GM11168 (cell line): ENCODE results near the gene ONECUT3.

Experiments used
- in situ Hi-C: fragments of 300-500 bp; cut with MboI; formaldehyde crosslinking; loops from one replicate; pipeline ENCODE4 v1.12.0; 2022; ENCODE audit warnings: low sequenced_read_pairs; ENCODE audit not compliant: unreplicated experiment

ONECUT3 gene

GRCh38 chr19:1736927-1737326, 16.4 kb upstream of the ONECUT3 start:
- in situ Hi-C loops, result no loop called here

GRCh38 chr19:1739960-1740629, 13.2 kb upstream of the ONECUT3 start:
- in situ Hi-C loops, result no loop called here

- in situ Hi-C loops, result no loop called here
Measured at GRCh38 chr19:1742989-1743696, 10.2 kb upstream of the ONECUT3 start.

GRCh38 chr19:1744133-1744665, 9.1 kb upstream of the ONECUT3 start:
- in situ Hi-C loops, result no loop called here

GRCh38 chr19:1744822-1745563, 8.3 kb upstream of the ONECUT3 start:
- in situ Hi-C loops, result no loop called here

- in situ Hi-C loops, result no loop called here
Measured at GRCh38 chr19:1745589-1746031, 7.7 kb upstream of the ONECUT3 start.

GRCh38 chr19:1746401-1747284, 6.7 kb upstream of the ONECUT3 start:
- in situ Hi-C loops, result no loop called here

GRCh38 chr19:1747285-1748114, 5.8 kb upstream of the ONECUT3 start:
- in situ Hi-C loops, result no loop called here

GRCh38 chr19:1748115-1748872, 5.0 kb upstream of the ONECUT3 start:
- in situ Hi-C loops, result no loop called here

GRCh38 chr19:1748873-1749341, 4.4 kb upstream of the ONECUT3 start:
- in situ Hi-C loops, result no loop called here

GRCh38 chr19:1749373-1750342, 3.6 kb upstream of the ONECUT3 start:
- in situ Hi-C loops, result no loop called here

- in situ Hi-C loops, result no loop called here
Measured at GRCh38 chr19:1750343-1751021, 2.8 kb upstream of the ONECUT3 start.

GRCh38 chr19:1751367-1752008, 1.8 kb upstream of the ONECUT3 start:
- in situ Hi-C loops, result no loop called here

GRCh38 chr19:1752009-1752756, 1.1 kb upstream of the ONECUT3 start:
- in situ Hi-C loops, result no loop called here

GRCh38 chr19:1754018-1754635, 821 bp downstream of the ONECUT3 start:
- in situ Hi-C loops, result no loop called here
